SU-DHL-6 (cell line): ENCODE data around the gene SDCBP2.

Source experiments
- CTCF ChIP-seq: fragments of 200-600 bp; sonication (generic); IDR thresholded peaks from one replicate; pipeline ENCODE4 v1.5.1; 2017; ENCODE audit warnings: antibody characterized with exemption, mild to moderate bottlenecking, low read length, moderate library complexity; ENCODE audit not compliant: insufficient read depth, poor library complexity, severe bottlenecking
- EZH2phosphoT487 ChIP-seq: fragments of 200-600 bp; sonication (generic), shearing (Covaris generic); conservative IDR thresholded peaks from 2 replicates; pipeline ENCODE4 v1.6.1; 2018; ENCODE audit warnings: mild to moderate bottlenecking, antibody characterized with exemption, low read length, moderate library complexity, mixed read lengths

- TF ChIP-seq CTCF: no peak
- TF ChIP-seq EZH2phosphoT487: no peak
These were observed 47.5 kb downstream of the SDCBP2 start for GRCh38 chr20:1281279-1282057.
